GM19240 (cell line): ENCODE results near the gene LVRN.
"Not testable (repeated sequence)": the region's sequence is repeated elsewhere in the genome, so short reads cannot be mapped to it uniquely, and the experiment has no call there.

Experiments used
- DNase-seq: peaks from one replicate; pipeline ENCODE4 v3.0.0; 2011; ENCODE audit warnings: low spot score; ENCODE audit not compliant: insufficient read length

The LVRN gene

GRCh38 chr5:115962239-115962564, at the start of gene LVRN:
Gene LVRN, plus strand, starts transcription at chr5:115962475. Its CDS starts 143 bp downstream, at chr5:115962618.
- no peak for DNase-seq

- not testable (repeated sequence) for DNase-seq
Observed at GRCh38 chr5:115913623-115914400, 48.5 kb upstream of the LVRN start.

- DNase-seq, result no peak
Observed at GRCh38 chr5:115920171-115920725, 42.0 kb upstream of the LVRN start.

GRCh38 chr5:115928578-115929407, 33.5 kb upstream of the LVRN start:
- not testable (repeated sequence) for DNase-seq

- DNase-seq, result not testable (repeated sequence)
Observed at GRCh38 chr5:115930171-115930570, 32.1 kb upstream of the LVRN start.

- no peak for DNase-seq
Observed at GRCh38 chr5:115930630-115931337, 31.5 kb upstream of the LVRN start.

GRCh38 chr5:115932991-115933390, 29.3 kb upstream of the LVRN start:
- DNase-seq, result no peak

- DNase-seq, result no peak
Observed at GRCh38 chr5:115934388-115934974, 27.8 kb upstream of the LVRN start.

GRCh38 chr5:115936031-115936430, 26.2 kb upstream of the LVRN start:
- no peak for DNase-seq

GRCh38 chr5:115939059-115939458, 23.2 kb upstream of the LVRN start:
- DNase-seq, result no peak

GRCh38 chr5:115940080-115940810, 22.0 kb upstream of the LVRN start:
- no peak for DNase-seq

GRCh38 chr5:115941051-115941675, 21.1 kb upstream of the LVRN start:
- DNase-seq, result no peak

- no peak for DNase-seq
Observed at GRCh38 chr5:115944501-115944900, 17.8 kb upstream of the LVRN start.

- no peak for DNase-seq
Observed at GRCh38 chr5:115946655-115947054, 15.6 kb upstream of the LVRN start.

GRCh38 chr5:115947260-115947659, 15.0 kb upstream of the LVRN start:
- no peak for DNase-seq

- DNase-seq, result no peak
Observed at GRCh38 chr5:115948091-115948534, 14.2 kb upstream of the LVRN start.

GRCh38 chr5:115949096-115949495, 13.2 kb upstream of the LVRN start:
- DNase-seq, result no peak

- DNase-seq, result no peak
Observed at GRCh38 chr5:115952588-115952987, 9.7 kb upstream of the LVRN start.

- DNase-seq, result no peak
Observed at GRCh38 chr5:115954144-115954543, 8.1 kb upstream of the LVRN start.

- DNase-seq, result no peak
Observed at GRCh38 chr5:115956957-115957356, 5.3 kb upstream of the LVRN start.
